HG03196 (cell line): ENCODE measurements around the gene AMBRA1.

Experiments used
- ATAC-seq: cut with Tn5 transposase; IDR thresholded peaks from one replicate; pipeline ENCODE4 v1.9.1; 2021; ENCODE audit not compliant: unreplicated experiment

The AMBRA1 gene

DNA sequence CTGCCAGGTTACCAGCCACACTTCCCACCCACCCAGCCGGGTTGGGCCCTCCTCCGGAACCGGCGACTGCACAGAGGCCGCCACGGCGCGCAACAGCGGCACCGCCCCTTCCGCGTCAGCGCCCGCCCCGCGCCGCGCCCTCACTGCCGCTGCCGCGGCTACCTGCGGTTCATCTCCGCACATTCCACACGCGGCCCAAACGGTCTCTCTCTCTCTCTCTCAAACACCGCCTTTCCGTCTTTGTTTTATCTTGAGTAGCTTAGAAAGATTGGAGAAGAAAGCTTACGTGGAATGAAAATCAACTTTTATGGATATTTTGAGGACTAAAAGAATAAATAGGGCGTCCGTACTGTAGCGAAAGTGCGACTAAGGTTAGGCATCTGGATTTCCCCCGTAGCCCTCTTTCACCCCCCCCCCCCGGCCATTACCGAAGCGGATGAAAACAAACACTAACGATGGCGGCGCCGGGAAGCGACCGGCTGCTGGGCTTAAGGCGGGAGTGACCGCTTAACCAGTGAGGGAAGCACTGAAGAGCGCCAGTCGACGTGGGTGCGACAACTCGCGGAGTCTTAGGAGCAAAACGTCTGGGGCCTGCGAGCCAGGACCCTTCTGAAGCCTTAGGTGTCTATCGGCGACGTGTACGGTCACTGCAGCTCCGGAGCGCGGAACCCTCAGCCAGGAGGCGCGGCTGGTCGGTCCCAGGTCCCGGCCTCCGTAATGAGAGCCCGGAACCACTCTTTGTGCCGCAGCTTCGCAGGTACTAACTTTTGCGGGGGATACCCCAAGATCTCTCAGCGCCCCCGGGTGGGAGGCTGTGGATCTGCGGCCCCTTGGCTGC lies 23.5 kb upstream of the AMBRA1 start, which contains the start of the genes ATG13 and HARBI1:
Gene ATG13 (plus strand): TSS at position 420 of the 838 bp plus-strand sequence. CDS start 26,739 bp downstream, outside the sequence.
Gene HARBI1 (minus strand): TSS at position 94 of the 838 bp plus-strand sequence. CDS start 990 bp downstream, outside the sequence.
- ATAC-seq: peak; percentile 92

DNA sequence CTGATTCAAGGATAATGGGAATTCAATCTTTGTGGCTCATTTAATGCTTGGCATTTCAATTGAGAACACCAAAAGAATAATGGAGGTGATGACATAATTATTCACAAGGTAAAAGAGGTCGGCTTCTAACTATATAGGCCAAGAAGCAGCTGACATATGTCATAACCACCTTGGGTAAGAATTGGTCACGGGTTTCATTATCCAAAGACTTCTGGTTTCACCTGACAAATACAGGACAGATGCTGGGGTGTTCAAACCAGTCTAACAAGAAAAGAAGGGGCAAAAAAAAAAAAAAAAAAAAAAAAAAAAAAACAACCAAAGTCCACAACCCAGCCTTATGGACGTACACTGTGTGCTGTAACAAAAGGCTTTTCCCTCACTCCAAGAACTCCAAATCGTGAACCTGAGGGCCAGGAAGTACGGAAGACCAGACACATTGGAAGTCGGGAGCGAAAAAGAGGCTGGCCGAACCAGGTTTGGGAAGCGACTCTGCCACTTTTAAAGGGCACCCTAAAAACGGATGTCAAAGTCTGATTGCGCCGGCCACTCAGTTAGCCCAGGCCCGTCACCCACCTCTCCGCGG lies 22.8 kb upstream of the AMBRA1 start:
- no peak for ATAC-seq

DNA sequence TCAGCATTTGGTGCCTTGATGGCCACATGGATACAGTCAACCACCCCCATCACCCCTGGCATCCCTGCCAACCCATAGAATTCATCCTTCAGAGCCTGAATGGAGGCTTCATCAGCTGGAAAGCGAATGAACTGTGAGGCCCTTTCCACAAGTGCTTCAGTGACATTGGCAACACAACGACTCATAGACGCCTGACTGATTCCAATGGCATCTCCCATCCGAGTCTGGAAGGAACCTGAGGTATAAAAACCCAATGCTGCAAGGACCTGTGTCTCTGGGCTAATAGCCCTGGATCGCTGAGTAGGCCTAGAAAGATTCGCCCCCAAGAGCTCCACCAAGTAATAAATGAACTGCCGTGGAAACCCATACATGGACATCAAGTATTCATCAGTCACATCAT lies 21.9 kb upstream of the AMBRA1 start:
- no peak for ATAC-seq

DNA sequence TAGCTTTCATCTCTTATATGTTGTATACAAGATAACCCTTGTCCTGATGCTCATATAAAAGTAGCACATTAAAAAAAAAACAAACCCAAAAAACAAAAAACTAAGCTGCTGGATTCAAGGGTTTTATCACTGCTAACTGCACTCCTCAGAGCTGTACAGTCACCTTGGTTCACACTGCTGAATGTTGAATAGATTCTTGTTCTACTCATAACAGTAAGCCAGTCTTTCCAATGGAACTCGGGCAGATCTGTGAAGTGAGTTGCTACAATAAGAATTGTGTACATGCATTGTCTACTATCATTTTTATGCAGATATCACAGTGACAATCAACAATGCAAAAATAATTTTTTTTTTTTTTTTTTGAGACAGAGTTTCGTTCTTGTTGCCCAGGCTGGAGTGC lies 18.5 kb upstream of the AMBRA1 start:
- no peak for ATAC-seq

DNA sequence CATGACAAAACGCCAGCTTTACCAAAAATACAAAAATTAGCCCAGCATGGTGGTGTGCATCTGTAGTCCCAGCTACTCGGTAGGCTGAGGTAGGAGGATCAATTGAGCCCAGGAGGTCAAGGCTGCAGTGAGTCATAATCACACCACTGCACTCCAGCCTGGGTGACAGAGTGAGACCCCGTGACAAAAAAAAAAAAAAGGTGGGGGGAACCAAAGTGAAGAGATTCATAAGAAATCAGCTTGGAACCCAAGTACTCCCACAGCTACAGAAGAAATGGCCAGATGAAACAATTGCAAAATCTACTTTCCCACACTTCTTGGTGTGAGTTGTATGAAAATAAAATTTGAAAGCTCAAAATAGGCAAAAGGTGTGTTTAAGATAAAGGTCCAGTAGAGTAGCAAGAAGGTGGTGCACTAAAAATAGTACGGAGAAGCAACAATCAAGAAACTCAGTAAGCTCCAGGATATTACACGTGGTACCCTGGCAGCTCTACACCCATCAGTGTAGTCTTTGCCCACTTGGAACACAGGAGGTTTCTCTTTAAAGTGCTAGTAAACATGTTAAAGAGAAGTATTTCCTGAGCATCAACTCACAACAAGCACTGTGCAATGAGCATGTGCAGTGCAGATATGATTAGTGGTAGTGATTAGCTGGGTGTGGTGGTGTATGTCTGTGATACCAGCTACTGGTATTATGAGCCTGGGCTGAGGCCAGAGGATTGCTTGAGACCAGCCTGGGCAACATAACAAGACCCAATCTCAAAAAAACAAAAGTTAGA lies 17.9 kb upstream of the AMBRA1 start:
- ATAC-seq: no peak

DNA sequence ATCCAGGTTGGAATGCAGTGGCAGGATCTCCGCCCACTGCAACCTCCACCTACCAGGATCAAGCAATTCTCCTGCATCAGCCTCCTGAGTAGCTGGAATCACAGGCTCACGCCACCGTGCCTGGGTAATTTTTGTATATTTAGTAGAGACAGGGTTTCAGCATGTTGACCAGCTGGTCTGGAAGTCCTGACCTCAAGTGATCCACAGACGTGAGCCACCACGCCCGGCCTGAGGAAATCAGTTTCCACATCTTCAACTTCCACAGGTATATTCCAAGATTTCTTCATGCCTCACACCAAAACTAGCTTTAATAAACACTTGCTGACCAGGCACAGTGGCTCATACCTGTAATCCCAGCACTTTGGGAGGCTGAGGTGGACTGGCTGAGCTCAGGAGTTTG lies 15.6 kb upstream of the AMBRA1 start:
- ATAC-seq: no peak

DNA sequence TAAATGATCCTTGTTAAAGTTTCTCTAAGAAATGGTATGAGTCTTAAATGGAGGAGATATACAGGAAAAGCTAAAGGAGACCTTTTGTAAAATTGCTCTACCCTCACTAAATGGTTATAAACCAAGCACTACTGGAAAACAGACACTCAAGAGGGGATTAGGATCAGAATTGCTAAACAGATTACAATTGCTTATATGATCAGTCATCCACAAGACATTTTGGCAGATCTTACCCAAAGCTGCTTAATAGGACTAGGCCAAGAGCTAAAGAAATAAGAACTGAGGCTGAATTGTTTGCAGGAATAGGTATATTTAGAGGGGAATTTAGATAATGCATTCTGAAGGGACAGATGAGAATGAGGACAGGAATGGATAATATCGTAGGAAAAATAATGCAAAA lies 13.7 kb upstream of the AMBRA1 start:
- ATAC-seq: no peak

DNA sequence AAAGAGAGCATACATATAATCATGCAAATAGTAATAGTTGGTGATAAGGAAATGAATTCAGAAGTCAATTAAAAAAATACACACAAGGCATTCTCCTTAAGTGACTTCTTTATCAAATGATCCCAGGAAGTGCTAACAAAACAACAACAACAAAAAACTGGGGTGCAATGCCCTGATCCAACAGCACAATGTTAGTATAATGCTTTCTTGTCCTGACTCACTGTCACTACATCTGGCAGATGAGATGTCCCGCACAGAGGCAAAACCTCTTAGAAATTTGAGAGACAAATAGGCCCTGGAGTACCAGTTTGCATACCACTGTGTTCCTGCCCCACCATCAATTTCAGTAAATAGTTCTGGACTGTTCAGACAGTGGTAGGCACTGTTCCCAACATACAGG lies 11.0 kb upstream of the AMBRA1 start:
- ATAC-seq: no peak

DNA sequence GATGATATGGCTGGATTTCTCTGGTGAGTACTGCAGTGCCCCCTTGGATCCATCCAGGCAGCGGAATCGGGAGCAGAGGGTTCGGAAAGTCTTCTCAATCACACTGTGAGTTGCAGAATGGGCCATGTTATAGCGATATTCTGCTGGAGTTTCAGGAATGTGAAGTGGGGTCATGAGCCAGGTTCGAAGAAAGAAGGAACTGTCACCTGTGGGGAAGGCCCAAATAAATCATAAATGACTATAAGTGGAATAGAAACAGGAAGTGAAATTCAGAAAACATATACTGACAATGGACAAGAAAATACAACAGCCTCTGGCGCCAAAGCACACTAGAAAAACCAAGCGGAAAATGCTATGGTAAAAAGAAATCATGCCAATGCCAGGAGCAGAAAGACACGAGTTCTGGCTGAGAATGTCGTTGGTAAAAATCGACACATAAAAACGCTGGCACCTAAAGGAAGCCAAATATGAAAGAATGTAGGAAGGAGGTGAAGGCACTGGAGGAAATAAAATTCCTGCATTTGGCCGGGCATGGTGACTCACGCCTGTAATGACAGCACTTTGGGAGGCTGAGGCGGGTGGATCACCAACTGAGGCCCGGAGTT lies 10.0 kb upstream of the AMBRA1 start:
- no peak for ATAC-seq

DNA sequence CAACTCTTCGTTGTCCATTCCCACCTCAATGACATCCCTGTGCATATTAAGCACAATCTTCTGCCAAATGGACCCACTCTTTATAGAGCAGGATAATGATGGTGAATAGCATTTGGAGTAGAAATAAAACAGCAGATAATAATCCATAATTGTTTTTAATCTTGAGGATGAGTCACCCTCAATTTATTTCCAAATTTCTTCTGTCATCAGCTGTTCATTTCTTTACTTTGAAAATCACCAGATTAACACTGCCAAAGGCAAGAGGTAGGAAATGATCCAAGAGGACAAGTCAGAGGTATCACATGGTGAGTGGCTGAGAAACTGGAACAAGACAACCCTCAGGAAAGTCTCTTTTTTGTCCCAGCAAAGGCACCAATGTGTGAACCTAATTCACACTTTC lies 7.3 kb upstream of the AMBRA1 start:
- ATAC-seq: no peak

DNA sequence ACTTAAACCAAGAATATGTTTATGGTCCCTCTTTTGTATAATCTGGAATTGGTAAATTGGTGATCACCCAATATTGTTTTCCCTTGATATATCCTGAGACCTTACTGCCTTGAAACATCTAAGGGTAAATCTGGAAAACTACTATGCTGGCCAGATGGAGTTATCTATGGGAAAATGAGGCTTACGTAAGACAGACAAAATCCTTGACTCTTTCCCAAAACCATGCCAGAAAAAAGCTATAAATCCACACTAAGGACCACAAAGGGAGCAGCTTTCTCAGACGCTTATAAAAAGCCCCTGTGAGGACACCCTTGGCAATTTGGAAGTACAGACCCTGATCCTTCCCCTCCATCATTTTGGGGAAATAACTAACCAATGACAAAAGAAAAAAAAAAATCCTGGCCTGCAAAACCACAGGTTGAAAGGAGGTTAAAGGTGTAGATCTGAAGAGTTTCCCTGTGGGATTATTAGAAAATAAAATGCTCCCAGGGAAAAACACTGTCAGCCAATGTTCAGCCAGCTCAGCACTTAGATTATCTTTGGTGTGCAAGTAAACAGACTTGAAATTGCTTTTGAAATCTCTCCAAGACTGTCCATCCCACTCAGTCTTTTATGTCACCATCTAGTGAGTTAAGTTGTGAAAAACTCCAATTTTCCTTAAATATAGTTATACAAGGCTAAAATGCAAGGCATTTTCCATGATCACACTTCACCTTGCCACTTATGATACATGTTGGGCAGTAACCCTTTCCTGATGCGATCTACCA lies 6.6 kb upstream of the AMBRA1 start:
- no peak for ATAC-seq

DNA sequence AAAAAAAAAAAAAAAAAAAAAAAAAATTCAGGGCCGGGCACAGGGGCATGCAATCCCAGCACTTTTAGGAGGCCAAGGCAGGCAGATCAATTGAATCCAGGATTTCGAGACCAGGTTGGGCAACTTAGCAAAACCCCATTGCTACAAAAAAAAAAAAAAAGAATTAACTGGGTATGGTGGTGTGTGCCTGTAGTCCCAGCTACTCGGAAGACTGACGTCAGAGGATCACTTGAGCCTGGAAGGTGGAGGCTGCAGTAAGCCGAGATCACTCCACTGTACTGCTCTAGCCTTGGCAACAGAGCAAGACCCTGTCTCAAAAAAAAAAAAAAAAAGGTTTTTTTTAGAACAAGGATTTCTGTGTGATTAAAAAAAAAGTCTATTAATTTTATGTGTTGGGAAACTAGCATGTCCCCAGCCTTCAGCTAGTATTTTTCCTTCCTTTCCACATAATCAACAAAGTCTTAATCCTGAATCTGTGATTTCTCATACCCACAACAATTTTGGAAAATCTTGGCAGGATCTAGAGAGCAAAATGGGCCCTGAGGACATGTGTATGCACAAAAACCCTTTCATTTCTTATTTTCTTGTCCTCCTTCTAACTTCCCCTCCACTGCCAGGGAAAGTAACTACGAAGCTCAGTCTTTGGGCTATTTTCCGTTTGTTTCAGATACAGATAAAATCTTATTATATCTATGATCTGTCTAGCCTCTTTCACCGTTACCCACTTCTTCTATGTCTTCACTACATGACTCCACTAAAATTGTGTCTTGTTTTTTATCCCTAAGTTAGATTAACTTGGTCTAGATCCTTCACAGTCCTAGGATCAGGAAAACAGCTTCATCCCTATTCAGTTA lies 5.7 kb upstream of the AMBRA1 start:
- ATAC-seq: no peak

DNA sequence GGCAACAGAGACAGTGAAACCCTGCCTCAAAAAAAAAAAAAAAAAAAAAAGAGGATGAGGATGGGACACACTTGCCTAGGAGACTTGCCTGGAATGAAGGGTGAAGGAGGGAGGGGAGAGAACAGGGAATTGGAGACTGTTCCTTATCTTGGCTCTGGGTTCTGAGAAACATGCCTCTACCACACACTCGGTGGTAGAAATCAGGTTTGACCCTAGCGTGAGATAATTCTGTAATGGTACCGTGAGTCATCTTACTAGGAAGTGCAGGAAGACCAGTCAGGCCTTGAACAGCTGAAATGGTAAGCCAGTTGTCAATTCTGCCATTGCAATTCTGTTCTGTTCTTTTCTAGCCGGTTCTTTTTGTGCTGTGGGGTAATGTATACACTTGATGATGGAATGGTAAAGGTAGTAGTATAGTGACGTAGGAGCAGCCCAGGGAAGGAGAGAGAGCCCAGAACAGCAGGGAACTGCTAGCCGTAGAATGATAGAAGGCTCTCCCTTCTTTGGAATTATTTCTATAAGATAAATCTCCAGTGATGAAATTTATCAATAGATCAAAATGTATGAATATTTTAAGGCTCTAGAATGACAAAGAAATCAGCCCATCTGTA lies 3.9 kb upstream of the AMBRA1 start:
- ATAC-seq: no peak

DNA sequence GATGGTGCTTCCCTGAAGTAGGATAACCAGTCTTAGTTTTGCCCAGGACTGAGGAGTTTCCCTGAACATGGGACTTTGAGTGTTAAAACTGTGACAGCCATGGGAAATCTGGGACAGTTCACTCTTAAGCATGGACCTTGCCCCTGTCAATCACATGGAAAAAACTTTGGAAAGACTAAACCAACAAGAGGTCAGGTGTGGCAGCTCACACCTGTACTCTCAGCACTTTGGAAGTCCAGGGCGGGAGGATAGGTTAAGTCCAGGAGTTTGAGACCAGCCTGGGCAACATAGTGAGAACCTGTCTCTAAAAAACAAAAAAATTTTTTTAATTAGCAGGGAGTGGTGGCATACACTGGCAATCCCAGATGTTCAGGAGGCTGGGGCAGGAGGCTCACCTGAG lies 3.3 kb upstream of the AMBRA1 start:
- no peak for ATAC-seq

DNA sequence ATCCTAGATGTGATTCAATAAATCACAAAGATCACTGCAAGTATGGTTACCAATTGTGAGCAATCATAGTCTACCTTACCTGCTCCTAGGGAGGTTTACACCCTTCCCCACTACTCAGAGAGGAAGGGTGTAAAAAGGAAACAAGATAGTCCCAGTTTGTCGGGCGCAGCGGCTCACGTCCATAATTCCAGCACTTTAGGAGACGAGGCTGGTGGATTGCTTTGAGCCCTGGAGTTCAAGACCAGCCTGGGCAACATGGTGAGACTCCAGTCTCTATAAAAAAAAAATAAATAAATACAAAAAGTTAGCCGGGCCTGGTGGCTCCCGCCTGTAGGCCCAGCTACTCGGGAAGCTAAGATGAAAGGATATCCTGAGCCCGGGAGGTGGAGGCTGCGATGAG lies 962 bp upstream of the AMBRA1 start:
- no peak for ATAC-seq

DNA sequence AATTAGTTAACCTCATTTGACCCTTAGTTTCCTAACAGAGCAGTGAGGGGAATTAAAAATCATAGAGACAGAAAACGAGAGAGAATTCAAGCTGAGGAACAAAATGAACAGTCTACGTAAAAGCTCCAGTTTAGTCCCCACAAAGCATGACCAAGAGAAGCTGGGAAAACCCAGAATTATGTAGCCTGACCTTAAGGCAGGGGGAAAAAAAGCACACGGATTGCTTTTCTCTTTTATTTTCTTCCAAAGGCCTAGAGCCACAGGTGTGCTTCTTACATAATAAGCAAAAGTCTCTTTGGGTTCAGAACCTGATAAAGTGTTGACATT lies 514 bp upstream of the AMBRA1 start:
- ATAC-seq: no peak

DNA sequence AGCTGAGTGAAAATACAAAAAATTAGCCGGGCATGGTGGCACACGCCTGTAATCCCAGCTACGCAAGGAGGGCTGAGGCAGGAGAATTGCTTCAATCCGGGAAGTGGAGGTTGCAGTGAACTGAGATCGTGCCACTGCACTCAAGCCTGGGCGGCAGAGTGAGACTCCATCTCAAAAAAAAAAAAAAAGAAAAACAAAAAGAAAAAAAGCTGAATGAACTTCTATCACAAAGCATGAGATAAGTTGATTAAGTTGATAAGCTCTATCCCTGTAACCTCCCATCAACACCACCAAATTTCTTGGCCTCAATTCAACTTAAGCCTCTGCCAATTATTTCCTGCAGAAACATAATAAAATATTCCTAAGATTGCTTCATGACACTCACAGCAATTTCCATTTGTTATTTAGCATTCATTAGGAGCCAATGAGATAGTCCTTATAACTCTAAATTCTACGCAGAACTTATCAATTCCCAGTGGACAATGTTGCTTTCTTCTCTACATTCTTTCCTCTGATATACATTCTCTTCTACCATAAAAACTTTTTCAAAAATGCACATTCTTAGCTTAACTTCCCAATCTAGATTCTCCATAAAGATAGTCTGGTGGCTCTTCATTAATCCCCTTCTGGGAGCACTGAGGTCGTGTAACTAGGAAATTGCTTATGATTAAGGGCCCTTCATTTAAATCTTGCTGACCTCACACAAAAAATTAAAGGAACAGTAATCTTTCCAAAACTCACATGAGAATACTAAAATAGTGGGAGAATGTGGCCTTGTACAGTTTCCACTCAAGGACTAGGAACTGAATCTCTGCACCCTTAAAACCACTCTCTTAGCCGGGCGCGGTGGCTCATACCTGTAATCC lies 2.9 kb downstream of the AMBRA1 start:
- no peak for ATAC-seq

DNA sequence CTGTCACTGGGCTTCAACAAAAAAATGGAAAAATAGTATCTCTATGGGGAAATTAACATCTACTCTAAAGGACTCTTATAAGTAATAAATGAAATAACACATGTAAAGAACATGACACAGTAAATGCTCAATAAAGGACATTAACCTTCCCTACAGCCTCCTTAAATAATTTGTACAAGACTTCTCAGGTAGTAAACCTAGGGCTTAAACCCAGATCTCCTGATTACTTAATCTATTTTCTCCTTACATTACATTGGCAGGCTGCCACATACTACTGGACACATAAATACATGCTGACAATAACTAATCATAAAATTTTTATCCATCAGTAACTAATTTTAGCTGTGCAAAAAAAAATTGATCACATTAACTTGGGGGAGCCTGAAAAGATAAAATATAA lies 4.9 kb downstream of the AMBRA1 start:
- no peak for ATAC-seq
